Adrenal gland (tissue), 12 donors: ENCODE results near the gene REG1B. TPM values are rescaled to one million over a fixed set of nuclear protein-coding genes. Genes with fewer than 3 reads are reported as not detected.

Experiments used
- DNase-seq, 7 donors: peaks; one replicate each; pipeline ENCODE4 v3.0.0-alpha.2; 2019 to 2020
- H3K27ac ChIP-seq, 5 donors: fragments of 200-600 bp; sonication (generic) in 4 of 5; 1 replicate in 3 of 5; 2 replicates in 2 of 5; pipeline versions ENCODE4 v1.5.1 to v1.8.0; 2016 to 2020; ENCODE audit warnings: mild to moderate bottlenecking in 1 of 5
- H3K27me3 ChIP-seq: fragments of 200-600 bp; 2 replicates; pipeline ENCODE4 v1.8.0; 2021
- H3K36me3 ChIP-seq, 2 donors: fragments of 200-600 bp; replicated peaks in 1 of 2; 1 replicate in 1 of 2; 2 replicates in 1 of 2; pipeline versions ENCODE4 v1.5.1 to v1.8.0; 2018 to 2022
- H3K4me1 ChIP-seq, 2 donors: fragments of 200-600 bp; replicated peaks in 1 of 2; 1 replicate in 1 of 2; 2 replicates in 1 of 2; pipeline versions ENCODE4 v1.5.1 to v1.8.0; 2018 to 2021
- H3K4me3 ChIP-seq, 4 donors: fragments of 200-600 bp; sonication (generic) in 3 of 4; one replicate each; pipeline ENCODE4 v1.5.1; 2016 to 2018
- H3K9me3 ChIP-seq, 3 donors: fragments of 200-600 bp; sonication (generic) in 1 of 3; replicated peaks in 1 of 3; 1 replicate in 2 of 3; 2 replicates in 1 of 3; pipeline versions ENCODE4 v1.5.1 to v1.8.0; 2016 to 2021
- CTCF ChIP-seq, 6 experiments: fragments of 450-650 bp in 4 of 6; fragments of 200-600 bp in 2 of 6; sonication (generic) in 1 of 6; IDR thresholded peaks; 1 replicate in 5 of 6; 2 replicates in 1 of 6; pipeline versions ENCODE4 v1.5.1 to v1.8.0; 2016 to 2021; ENCODE audit warnings: antibody characterized with exemption in 6 of 6, mild to moderate bottlenecking in 2 of 6, moderate library complexity in 1 of 6
- POLR2A ChIP-seq, 2 donors: fragments of 450-650 bp; IDR thresholded peaks; one replicate each; pipeline ENCODE4 v1.6.1; 2017; ENCODE audit warnings: antibody characterized with exemption in 2 of 2, mild to moderate bottlenecking in 2 of 2, moderate library complexity in 1 of 2
- WGBS, 4 donors: extraction: QIAGEN DNeasy Blood & Tissue Kit in 2 of 4; methylation state at CpG; one replicate each; pipeline versions ENCODE4 v1.1.5 to v1.1.7; 2013 to 2017; 5-methylcytosine and 5-hydroxymethylcytosine counted together
- intact Hi-C, 2 donors: fragments of 100-400 bp; cut with DNase I; formaldehyde crosslinking; loops; one replicate each; pipeline versions ENCODE4 v1.14.1 to v1.15.0; 2022 to 2023
- polyA plus RNA-seq, 3 donors: library from polyadenylated mRNA; stranded (reverse); fragments of 200-250 nt in 2 of 3; fragments of 350-450 nt in 1 of 3; fragmentation: Illumina TruSeq in 1 of 3; extraction: RNeasy Lipid Tissue Mini Kit (QIAGEN cat#74804) in 1 of 3; gene quantifications; one replicate each; pipeline ENCODE4 v1.2.3, GENCODE V29; 2013 to 2014
- total RNA-seq, 9 donors: library from RNA; depleted of rRNA in 4 of 9; stranded (reverse); fragments of >200 nt in 4 of 9; fragments of 120-200 nt in 1 of 9; fragmentation: NEBNext Ultra II Directional in 1 of 9; extraction: Animal tissue kit (Norgen Biotek cat#: 25700) in 1 of 9; gene quantifications; one replicate each; pipeline versions ENCODE4 v1.1.0 to v1.2.4, GENCODE V29; 2013 to 2023
- donor health status: healthy with polysubstance abuse.
- donor health status: Bipolar disorder and iron deficiency.
- donor health status: DM: yes; HTN: yes; CAD: no.
- donor health status: DM: no; HTN: no; CAD: no.
- donor health status: DM: no; HTN: no; CAD: no.
- donor health status: DM: yes; HTN: yes; CAD: no.

The REG1B gene
- total and polyA plus RNA-seq, 12 donors = 1.4 to 5.1 (median 2.6) TPM; not detected in 8

- H3K4me3 ChIP-seq = no peak overlapping the region
- intact Hi-C loops = no loop called here
- H3K9me3 ChIP-seq = no peaks in the 10 kb centered on the region
- no peaks in the 10 kb centered on the region for H3K36me3 ChIP-seq
- WGBS, 4 donors = 78 to 92% (median 81%) methylated on average over 3 of the region's 3 CpGs
- H3K4me1 ChIP-seq = no peaks in the 10 kb centered on the region
- H3K27me3 ChIP-seq = no peaks in the 10 kb centered on the region
- no peak for DNase-seq
- H3K27ac ChIP-seq = no peak overlapping the region
- TF ChIP-seq CTCF (IDR thresholded peaks at IDR 0.05) (no peak), POLR2A (IDR thresholded peaks at IDR 0.05) (no peak)
Observed at GRCh38 chr2:79128406-79128805, 40.6 kb upstream of the REG1B start.

- Histone ChIP-seq H3K27ac (no peak overlapping the region), H3K9me3 (no peaks in the 10 kb centered on the region), H3K4me3 (no peak overlapping the region), H3K27me3 (no peaks in the 10 kb centered on the region), H3K4me1 (no peaks in the 10 kb centered on the region), H3K36me3 (no peaks in the 10 kb centered on the region)
- 87 to 92% (median 90%) methylated on average over 3 of the region's 3 CpGs for WGBS, 4 donors
- intact Hi-C loops = no loop called here
- DNase-seq = no peak
- TF ChIP-seq CTCF (IDR thresholded peaks at IDR 0.05) (no peak), POLR2A (IDR thresholded peaks at IDR 0.05) (no peak)
Observed at GRCh38 chr2:79125721-79125985, 37.9 kb upstream of the REG1B start.

- Histone ChIP-seq H3K27me3 (no peaks in the 10 kb centered on the region), H3K36me3 (no peaks in the 10 kb centered on the region), H3K9me3 (no peaks in the 10 kb centered on the region), H3K4me1 (no peaks in the 10 kb centered on the region), H3K4me3 (no peak overlapping the region), H3K27ac (no peak overlapping the region)
- no peak for TF ChIP-seq POLR2A (IDR thresholded peaks at IDR 0.05)
- no peak for TF ChIP-seq CTCF (IDR thresholded peaks at IDR 0.05)
- intact Hi-C loops = no loop called here
- no peak for DNase-seq
- WGBS, 4 donors = 64 to 80% (median 71%) methylated on average over 9 of the region's 9 CpGs
Observed at GRCh38 chr2:79124907-79125720, 37.3 kb upstream of the REG1B start.

- 88 to 96% (median 92%) methylated on average over 2 of the region's 2 CpGs for WGBS, 4 donors
- Histone ChIP-seq H3K4me3 (no peak overlapping the region), H3K36me3 (no peaks in the 10 kb centered on the region), H3K27me3 (no peaks in the 10 kb centered on the region), H3K4me1 (no peaks in the 10 kb centered on the region), H3K9me3 (no peaks in the 10 kb centered on the region), H3K27ac (no peak overlapping the region)
- intact Hi-C loops = no loop called here
- DNase-seq = no peak
- TF ChIP-seq CTCF (IDR thresholded peaks at IDR 0.05) (no peak), POLR2A (IDR thresholded peaks at IDR 0.05) (no peak)
Observed at GRCh38 chr2:79122676-79123075, 34.9 kb upstream of the REG1B start.
